Inflammatory macrophage treated with lipopolysaccharide for 1 hour (primary cell): ENCODE results near the gene CTNND2.

Source experiments
- DNase-seq, 2 donors: peaks; one replicate each; pipeline ENCODE4 v3.0.0-alpha.2; 2020 to 2022

CTNND2 gene

DNA sequence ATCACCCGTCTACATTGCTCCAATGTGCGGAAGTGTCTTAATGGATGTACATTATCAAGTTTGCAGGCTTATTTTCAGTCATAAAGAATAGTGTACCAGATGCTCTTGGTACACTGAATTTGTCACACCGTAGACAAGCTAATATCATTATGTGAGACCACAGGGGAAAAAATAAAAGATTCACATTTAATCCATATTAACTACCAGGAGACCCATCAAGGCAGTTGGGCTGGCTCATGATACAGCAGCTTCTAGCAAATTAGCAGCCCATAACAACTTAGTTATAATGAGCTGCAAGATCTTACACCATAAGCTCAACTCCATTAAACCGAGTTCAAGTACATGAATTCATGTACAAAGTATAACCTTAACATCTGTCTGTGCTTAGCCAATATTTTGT lies 324.9 kb downstream of the CTNND2 start:
- DNase-seq: no peak

GRCh38 chr5:11574787-11575186 lies 329.5 kb downstream of the CTNND2 start:
- DNase-seq: no peak

DNA sequence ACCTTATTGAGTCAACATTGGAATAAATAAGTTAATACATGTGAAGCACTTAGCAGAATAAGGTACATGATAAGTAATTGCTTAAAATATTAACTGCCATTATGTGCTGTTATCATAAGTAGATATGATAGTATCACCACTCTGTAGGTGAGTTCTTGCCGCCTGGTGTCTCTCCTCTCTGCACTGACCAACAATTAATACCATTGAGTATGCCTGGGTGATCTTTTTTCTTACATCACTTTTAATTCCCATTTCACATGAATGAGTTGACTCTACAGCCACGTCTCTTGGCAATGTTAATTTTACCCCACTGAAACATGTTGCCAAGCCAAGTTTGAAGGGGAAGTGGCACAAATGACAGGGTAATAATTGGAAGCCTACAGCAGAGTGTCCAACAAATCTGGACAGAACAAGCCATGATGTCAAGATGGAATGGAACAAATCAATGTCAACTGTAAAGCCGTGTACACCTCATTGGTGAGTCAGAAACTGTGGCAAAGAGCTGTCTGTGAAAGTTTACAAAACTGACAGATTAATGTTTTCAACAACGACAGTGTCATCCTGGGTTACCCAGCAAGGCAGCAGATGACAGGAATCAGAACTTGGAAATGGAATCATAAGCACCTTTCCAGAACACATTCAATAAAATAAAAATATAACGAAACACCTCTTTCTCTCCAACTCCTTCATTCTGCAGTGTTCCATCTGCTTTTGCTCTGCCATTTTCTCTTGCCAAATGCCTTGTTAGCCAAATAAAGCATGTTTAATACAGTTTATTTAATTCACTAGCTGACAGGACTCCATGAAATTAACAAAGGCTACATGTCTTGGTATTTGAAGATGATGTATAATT lies 330.9 kb downstream of the CTNND2 start:
- DNase-seq: no peak

DNA sequence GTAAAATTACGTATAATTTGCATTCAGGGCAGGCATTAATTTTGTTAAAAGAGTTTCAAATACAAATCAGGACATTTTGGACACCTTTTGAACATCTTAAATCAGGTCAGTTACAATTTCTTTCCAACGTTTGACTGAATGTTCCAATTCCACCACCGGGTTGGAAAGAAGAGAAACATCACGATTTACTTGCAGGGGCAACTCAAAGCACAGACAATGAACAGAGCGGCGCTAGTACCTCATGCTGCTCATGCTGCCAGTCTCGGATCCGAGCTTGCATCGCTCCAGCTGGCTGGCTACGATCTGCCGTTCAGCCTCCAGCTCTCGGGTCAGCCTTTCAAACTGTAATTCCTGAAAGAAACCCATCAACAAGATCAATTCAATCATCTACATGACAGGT lies 339.5 kb downstream of the CTNND2 start:
- no peak for DNase-seq

DNA sequence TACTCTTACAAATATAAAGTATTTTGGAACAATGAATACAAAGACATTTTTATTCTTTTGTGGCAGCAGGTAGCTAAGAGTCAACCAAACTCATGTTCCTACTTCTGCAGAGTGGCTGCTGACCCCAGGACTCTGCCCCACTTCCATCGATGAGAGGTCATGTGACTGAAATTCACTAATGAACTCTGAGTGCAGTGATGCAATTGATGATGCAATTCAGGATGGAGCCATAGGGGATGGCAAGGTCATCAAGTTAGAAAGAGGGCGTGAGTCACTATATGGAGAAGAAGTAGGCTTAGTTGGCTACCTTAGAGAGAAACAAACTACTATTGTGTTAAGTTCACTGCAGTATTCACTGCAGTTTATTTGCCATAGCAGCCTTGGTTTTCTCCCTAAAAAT lies 340.4 kb downstream of the CTNND2 start:
- DNase-seq: peak in 1 of 2 donors; percentile 9

- no peak for DNase-seq
Observed at GRCh38 chr5:11560915-11561697, 343.1 kb downstream of the CTNND2 start.

DNA sequence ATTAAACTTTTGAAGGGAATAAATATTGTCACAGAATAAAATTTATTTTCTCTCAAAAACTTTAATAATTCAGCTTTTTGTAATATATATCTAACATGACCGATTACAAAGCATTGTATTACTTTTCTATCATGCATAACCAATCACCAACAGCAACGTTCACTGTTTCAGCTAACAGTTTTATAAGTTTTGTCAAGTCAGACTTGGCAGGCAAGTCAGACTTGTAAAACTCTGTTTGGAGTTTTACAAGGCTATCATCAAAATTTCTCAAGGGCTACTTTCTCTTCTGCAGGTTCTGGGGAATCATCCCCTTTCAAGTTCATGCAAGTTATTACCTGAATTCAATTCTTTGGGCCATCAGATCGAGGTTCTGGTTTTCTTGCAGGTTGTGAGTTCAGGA lies 347.2 kb downstream of the CTNND2 start:
- DNase-seq: no peak

GRCh38 chr5:11555171-11555570 lies 349.1 kb downstream of the CTNND2 start:
- DNase-seq: no peak

- DNase-seq: peak; percentile 11
Observed at GRCh38 chr5:11547730-11548129, 356.5 kb downstream of the CTNND2 start.

DNA sequence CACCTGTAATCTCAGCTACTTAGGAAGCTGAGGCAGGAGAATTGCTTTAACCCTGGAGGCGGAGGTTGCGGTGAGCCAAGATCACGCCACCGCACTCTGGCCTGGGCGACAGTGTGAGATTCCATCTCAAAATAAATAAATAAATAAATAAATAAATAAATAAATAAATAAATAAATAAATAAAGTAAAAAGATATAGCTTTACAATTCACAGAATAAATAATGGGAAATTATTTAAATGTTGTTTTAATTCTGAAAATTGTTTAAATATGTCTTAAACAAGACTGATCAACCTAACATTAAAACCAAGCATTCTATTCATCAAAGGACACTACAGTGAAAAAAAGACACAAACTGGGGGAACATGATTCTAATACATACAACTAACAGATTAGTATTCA lies 357.1 kb downstream of the CTNND2 start:
- no peak for DNase-seq

DNA sequence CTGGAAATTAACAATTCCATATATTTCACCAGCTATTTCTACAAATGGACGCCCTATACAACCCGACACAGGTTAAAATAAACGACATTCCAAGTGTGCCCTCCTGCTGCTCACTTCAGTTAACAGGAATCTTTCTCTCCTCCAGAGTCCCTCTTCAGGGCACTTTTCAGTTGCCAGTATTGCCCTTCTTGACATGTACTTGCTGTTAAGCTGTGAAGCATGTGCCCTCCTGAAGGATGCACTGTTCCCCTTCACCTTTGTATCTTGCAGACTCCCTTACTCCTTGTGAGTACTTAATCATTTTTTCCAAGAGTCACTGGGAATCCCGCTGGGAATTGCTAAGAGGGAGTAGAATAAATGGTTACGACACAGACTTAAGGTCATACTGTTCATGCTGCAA lies 364.1 kb downstream of the CTNND2 start:
- DNase-seq: no peak

- no peak for DNase-seq
Observed at GRCh38 chr5:11531811-11532555, 372.3 kb downstream of the CTNND2 start.

DNA sequence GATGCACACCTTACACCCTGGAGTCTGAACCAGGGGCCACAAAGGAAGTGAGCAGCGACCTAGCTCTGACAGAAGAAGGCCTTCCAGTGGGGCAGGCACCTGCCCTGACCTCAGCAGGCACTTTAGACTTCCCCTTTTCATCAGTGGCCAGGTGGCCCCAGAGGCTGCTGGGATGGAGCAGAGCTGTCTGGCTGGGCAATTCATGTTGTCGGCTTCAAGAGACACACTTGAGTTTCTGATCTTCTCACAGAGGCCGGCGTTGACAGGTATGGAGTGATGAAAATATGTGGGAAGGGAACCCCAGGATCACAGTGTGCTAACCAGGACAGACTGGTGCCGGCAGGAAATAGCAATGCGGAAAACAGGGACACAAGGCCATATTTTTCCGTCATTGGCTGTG lies 375.5 kb downstream of the CTNND2 start:
- no peak for DNase-seq

GRCh38 chr5:11527652-11528349 lies 376.4 kb downstream of the CTNND2 start:
- no peak for DNase-seq

DNA sequence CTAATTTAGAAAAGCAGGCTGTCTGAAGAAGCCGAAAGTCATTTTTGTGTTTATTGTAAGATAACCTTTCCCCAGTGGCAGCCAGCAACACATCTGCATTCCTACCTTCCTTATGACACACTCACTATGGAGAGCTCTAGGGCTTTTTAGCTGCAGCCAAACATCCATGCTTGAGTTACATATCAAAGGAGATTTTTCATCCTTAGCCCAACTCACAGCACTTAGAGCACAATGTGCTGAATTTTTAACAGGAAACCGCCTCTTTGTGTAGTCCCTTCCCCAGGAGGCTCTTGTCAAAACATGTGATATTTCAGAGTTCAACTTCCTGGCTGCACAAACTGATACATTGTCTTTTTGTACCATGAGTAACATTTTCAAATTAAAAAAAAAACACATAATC lies 379.2 kb downstream of the CTNND2 start:
- no peak for DNase-seq

- no peak for DNase-seq
Observed at GRCh38 chr5:11524188-11524587, 380.1 kb downstream of the CTNND2 start.

DNA sequence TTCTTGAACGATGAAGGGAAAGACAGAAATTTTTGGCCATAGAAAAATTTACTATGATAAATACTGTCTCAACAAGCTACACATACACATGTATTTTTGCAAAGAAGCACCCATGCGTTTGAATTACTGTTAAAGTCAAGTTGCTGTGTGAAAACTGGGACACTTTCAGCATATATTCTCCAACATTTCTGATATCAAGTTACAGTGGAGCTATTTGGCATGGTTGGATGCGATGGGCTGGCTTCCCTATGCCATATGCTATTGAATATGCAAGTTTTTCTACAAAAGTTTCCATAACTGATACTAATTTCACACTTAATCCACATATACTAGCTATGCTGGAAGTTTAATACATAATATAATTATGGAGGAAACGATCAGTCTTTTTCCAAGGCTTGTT lies 381.4 kb downstream of the CTNND2 start:
- no peak for DNase-seq

DNA sequence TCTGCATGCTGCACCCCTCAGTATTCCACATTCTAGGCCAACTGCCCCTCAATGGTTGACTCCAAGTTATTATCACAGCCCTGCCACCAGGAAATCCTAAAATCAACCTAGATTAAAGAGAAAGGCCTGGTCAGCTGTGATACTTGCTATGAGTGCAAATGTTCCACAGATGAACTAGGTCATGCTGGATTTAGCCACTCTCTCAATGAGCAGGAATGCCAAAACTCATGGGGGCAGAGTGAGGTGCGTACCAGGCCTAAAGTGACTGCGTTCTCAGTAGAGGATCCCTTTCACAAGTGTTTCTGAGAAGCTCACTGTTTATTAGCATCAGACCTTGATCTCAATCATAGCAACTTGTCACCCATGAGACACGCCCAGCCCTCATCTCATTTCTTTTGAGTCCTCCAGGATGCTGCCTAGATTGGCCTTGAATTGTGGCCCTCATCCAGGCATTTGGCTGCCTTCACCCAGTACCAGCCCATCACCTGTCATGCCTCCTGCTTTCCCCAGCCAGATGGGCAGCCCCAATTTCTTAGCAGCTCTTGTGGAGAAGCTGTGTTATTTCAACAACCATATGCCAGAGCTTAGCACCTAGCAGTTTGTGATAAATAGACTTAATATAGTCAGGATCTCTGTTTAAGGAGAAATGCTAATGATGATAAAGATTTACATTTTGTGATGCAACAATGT lies 383.9 kb downstream of the CTNND2 start:
- DNase-seq: no peak

DNA sequence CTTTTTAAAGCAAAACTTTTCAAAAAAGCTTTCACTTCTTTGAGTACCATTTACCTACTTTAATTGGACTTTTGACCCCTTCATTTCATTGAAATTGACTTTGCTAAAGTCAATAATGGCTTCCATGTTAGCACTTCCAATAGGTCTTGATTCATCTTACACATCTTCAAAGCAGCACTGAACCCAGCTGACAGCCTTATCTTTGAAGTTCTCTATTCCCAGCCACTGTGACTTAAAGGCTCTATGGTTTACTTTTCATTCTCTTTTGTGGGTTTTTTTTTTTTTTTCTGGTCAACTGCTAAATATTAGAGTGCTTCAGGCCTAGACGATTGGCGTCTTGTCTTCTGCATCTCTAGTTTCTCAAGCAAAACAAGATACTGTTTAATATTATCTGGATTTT lies 385.0 kb downstream of the CTNND2 start:
- DNase-seq: no peak

- DNase-seq: no peak
Observed at GRCh38 chr5:11518676-11519075, 385.6 kb downstream of the CTNND2 start.

- no peak for DNase-seq
Observed at GRCh38 chr5:11514705-11515432, 389.4 kb downstream of the CTNND2 start.

DNA sequence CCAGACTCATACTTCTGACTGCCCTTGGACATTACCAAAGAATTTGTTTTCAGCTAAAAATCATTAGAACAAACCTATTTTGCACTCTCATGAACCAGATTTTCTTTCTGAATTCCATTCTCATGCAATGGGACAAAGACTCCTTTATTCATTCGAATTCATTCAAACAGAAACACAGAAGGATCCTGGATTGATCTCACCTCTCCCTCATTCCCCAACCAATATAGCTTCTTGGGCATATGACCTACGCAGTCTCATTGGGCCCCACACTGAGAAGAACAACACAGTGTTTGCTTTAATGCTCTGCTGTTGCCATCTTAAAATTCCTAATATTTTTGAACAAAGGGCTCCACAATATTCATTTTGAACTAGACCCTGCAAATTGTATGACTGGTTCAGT lies 392.4 kb downstream of the CTNND2 start:
- DNase-seq: no peak
